ENCODE data around the gene TRAF5. TPM values are rescaled to one million over a fixed set of nuclear protein-coding genes. Genes with fewer than 3 reads are reported as not detected.

The TRAF5 gene
- total and polyA plus RNA-seq, 2 of the 4 experiments (the other 2 are of a cell fraction): 10.0 to 14.7 TPM

DNA sequence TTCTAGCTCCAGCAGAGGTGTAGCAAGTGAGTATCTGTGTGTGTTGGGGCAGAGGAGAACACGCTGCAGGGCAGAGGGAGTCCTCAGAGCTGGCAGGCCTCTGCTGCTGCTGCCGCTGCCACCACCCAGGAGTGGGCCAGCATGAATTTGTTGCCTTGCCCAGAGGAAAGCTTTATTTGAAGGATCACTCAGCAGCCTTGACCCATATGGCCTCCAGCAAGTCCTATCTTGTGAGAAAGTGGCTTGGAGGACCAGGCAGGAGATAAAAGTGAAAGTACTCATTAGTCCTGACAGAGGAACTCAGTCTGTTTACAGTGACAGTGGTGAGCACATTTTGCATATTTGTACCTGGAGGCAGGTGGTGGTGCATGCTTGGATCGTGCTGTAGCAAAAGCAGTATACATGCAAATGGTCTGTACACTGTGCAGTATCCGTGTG lies 3.1 kb downstream of the TRAF5 start:
- no peak overlapping the region for H3K4ac ChIP-seq (ENCODE audit: low read depth, low read length)
- TF ChIP-seq, protein P1, sequence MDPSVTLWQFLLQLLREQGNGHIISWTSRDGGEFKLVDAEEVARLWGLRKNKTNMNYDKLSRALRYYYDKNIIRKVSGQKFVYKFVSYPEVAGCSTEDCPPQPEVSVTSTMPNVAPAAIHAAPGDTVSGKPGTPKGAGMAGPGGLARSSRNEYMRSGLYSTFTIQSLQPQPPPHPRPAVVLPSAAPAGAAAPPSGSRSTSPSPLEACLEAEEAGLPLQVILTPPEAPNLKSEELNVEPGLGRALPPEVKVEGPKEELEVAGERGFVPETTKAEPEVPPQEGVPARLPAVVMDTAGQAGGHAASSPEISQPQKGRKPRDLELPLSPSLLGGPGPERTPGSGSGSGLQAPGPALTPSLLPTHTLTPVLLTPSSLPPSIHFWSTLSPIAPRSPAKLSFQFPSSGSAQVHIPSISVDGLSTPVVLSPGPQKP (IDR thresholded peaks at IDR 0.05; ENCODE audit: borderline replicate concordance, low read depth, low read length): no peak
- no peak for TF ChIP-seq MXI1 (IDR thresholded peaks at IDR 0.05; ENCODE audit: borderline replicate concordance, low read depth, low read length)
- TF ChIP-seq RAD21 (IDR thresholded peaks at IDR 0.05; ENCODE audit: low read length): no peak
- TF ChIP-seq CEBPB (IDR thresholded peaks at IDR 0.05; ENCODE audit: low read depth, low read length): no peak
- no peak for TF ChIP-seq RFX5 (IDR thresholded peaks at IDR 0.05; ENCODE audit: low read depth, low read length)
- no peak for TF ChIP-seq POLR2A (IDR thresholded peaks at IDR 0.05; ENCODE audit: low read depth, low read length)
- WGBS, 2 experiments (ENCODE audit: extremely low coverage in 2 of 2, insufficient read length in 1 of 2): 100% methylated on average over 1 of the region's 4 CpGs; no CpG with 5 or more reads in 1 of the 2 experiments
- ChIA-PET POLR2A (ENCODE audit: unreplicated experiment) (no interaction called here), CTCF (no interaction called here)
- H3K36me3 ChIP-seq (ENCODE audit: control insufficient read depth, insufficient read depth, low read length): no peaks in the 10 kb centered on the region
- H3K4me1 ChIP-seq (ENCODE audit: control insufficient read depth, insufficient read depth, low read length): peaks cover 16% of the 10 kb centered on the region
- DNase-seq (no peak), ATAC-seq (ENCODE audit: low read depth) (no peak)
- no peak overlapping the region for H2BK15ac ChIP-seq (ENCODE audit: low read depth, low read length)
- dilution Hi-C loops (cut with HindIII; ENCODE audit: low sequenced_read_pairs, unreplicated experiment) (no loop called here), in situ Hi-C loops (cut with MboI; ENCODE audit: low sequenced_read_pairs) (loop anchor here (5.0 to 10.0 kb wide), 2 partner anchors 145 to 183 kb away; no protein-coding TSS in a partner anchor), intact Hi-C loops (cut with micrococcal nuclease) (no loop called here)
- peaks cover 38% of the 10 kb centered on the region for H3K9me1 ChIP-seq (ENCODE audit: insufficient read depth, low read length)
- no peaks in the 10 kb centered on the region for H3K27me3 ChIP-seq (ENCODE audit: control insufficient read depth, insufficient read depth, low read length)
- no peak overlapping the region for H3K18ac ChIP-seq (ENCODE audit: low read depth, low read length)
- H3K4me3 ChIP-seq (ENCODE audit: insufficient read depth, low read depth, low read length): no peak overlapping the region
- peaks cover 31 to 74% of the 10 kb centered on the region in 2 experiments for H3K79me1 ChIP-seq (ENCODE audit: low read depth in 1 of 2, low read length in 2 of 2)
- no peak overlapping the region for H4K5ac ChIP-seq (ENCODE audit: low read depth, low read length)
- peak overlapping the region; percentile 38 for H2AK9ac ChIP-seq (replicated peaks; ENCODE audit: low read depth, low read length, poor library complexity)
- no peak overlapping the region for H3K14ac ChIP-seq (replicated peaks; ENCODE audit: low read depth, low read length)
- peaks cover 49% of the 10 kb centered on the region for H4K20me1 ChIP-seq (ENCODE audit: insufficient read depth, low read length)
- H3K27ac ChIP-seq (ENCODE audit: insufficient read depth, low read length): no peak overlapping the region
- no peak overlapping the region for H3K9ac ChIP-seq (ENCODE audit: low read depth, low read length)
- H2BK5ac ChIP-seq (ENCODE audit: low read depth, low read length, poor library complexity, severe bottlenecking): no peak overlapping the region
- no peak overlapping the region for H2AFZ ChIP-seq (replicated peaks; ENCODE audit: low read length, poor library complexity)
- H4K8ac ChIP-seq (ENCODE audit: low read depth in 2 of 2, low read length in 2 of 2): no peak overlapping the region
- no peak overlapping the region for H3K56ac ChIP-seq (ENCODE audit: extremely low read depth, insufficient read depth, low read length)
- H2BK120ac ChIP-seq (ENCODE audit: low read depth, low read length): no peak overlapping the region
- no peaks in the 10 kb centered on the region for H3K9me3 ChIP-seq (ENCODE audit: control insufficient read depth, insufficient read depth, low read length)
- H2AK5ac ChIP-seq (ENCODE audit: low read depth, low read length): no peak overlapping the region
- H2BK20ac ChIP-seq (ENCODE audit: low read depth, low read length): no peak overlapping the region
- BruUV-seq (replicated peaks): no TSS peak
- H3K4me2 ChIP-seq (ENCODE audit: low read depth, low read length): no peak overlapping the region
- H3K23ac ChIP-seq (ENCODE audit: low read depth, low read length): 0 out of 2 replicates have a peak overlapping the region, but pooled peaks have one; percentile 11
- no peak overlapping the region for H4K91ac ChIP-seq (ENCODE audit: insufficient read depth, low read depth, low read length)
